Measurements from ENCODE around the gene LFNG.
"Not testable (repeated sequence)": the region's sequence is repeated elsewhere in the genome, so short reads cannot be mapped to it uniquely, and the experiment has no call there.

LFNG gene

DNA sequence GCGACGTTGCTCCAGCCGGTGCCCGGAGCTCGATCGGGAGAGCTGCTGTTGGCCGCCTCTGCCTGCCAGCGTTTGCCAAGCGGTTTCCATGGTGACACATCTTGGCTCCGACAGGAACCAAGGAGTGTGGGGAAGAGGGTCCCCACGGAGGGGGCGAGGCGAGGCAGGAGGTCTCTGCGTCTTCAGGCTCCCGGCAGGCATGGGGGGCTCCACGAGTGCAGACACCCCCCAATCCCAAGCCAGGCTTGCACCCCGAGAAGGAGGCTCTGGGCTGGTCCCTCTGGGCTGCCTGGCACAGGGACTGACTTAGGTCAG lies 12.2 kb downstream of the LFNG start:
- DNase-seq: not testable (repeated sequence)

DNA sequence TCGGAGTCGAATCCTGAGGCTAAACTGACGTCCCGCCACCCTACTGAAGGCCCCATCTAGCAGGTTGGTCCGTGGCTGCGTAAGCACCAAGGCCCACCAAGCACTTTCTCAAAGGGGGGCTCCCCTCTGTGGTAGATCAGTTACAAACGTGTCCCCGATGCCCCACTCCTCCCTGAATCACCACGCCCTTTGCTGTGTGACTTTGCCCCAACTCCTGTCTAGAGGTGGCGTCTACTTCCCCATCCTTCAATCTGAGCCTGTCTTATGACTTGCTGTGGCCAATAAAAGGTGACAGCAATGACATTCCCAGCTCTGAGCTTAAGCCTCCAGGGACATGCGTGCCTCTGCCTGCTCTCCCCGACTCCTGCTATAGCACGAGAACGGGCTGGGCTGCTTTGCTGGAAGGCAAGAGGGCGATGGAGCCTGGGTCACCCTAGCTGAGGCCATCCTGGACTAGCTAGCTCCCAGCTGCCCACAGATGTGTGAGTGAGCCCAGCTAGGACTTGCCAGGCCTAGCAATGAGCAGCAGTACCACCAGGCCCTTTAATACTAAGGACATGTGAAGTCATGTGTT lies 12.7 kb downstream of the LFNG start:
- not testable (repeated sequence) for DNase-seq

DNA sequence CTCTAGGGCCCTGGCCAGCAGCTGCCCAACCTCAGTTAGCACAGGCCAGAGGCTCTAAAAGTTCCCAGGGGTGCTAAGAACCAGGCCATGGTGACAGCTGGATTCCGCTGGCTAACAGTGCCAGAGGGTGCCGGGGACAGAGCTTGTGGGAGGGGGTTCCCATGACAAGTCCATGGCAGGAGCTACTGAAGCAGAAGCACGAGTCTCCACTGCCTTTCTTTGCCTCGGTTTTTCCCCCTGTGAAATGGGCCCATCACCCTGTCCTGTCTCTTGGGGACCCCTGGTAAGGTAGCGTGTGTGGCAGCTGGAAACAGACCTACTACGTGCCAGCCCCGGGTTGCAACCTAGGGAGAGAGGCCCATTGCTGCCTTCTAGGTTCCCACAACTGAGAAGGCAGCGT lies 13.2 kb downstream of the LFNG start:
- DNase-seq: not testable (repeated sequence)

DNA sequence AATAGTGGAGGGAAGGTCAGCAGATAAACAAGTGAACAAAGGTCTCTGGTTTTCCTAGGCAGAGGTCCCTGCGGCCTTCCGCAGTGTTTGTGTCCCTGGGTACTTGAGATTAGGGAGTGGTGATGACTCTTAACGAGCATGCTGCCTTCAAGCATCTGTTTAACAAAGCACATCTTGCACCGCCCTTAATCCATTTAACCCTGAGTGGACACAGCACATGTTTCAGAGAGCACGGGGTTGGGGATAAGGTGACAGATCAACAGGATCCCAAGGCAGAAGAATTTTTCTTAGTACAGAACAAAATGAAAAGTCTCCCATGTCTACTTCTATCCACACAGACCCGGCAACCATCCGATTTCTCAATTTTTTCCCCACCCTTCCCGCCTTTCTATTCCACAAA lies 14.0 kb downstream of the LFNG start:
- DNase-seq: not testable (repeated sequence)

DNA sequence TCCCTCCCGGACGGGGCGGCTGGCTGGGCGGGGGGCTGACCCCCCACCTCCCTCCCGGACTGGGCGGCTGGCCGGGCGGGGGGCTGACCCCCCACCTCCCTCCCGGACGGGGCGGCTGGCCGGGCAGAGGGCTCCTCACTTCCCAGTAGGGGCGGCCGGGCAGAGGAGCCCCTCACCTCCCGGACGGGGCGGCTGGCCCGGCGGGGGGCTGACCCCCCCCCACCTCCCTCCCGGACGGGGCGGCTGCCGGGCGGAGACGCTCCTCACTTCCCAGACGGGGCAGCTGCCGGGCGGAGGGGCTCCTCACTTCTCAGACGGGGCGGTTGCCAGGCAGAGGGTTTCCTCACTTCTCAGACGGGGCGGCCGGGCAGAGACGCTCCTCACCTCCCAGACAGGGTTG lies 14.6 kb downstream of the LFNG start:
- not testable (repeated sequence) for DNase-seq

DNA sequence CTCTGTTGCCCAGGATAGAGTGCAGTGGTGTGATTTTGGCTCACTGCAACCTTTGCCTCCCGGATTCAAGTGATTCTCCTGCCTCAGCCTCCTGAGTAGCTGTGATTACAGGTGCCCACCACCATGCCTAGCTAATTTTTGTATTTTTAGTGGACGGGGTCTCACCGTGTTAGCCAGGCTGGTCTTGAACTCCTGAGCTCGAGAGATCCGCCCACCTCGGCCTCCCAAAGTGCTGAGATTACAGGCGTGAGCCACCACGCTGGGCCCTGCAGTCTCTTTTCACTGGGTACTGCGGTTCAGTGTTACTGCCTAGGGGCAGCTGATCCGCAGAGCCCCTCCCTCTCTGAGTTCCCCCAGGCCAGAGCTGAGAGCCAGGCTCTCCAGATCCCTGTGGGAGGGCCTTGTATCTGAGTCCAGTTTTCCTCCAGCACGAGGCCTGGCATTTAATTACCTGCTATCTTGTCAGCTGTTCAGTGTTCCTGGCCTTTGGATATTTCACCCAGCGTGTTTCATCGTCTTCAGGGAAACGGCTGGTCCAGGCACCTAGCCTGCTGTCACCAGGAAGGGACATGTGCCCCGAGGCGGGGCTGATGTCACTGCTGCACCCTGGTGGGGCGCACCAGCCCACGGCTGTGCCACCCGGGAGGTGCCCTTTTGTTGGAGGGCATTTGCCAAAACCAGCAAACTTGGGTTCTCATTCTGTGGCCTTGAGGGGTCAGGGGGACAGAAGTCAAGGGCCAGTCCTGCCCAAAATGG lies 16.5 kb downstream of the LFNG start:
- not testable (repeated sequence) for DNase-seq

DNA sequence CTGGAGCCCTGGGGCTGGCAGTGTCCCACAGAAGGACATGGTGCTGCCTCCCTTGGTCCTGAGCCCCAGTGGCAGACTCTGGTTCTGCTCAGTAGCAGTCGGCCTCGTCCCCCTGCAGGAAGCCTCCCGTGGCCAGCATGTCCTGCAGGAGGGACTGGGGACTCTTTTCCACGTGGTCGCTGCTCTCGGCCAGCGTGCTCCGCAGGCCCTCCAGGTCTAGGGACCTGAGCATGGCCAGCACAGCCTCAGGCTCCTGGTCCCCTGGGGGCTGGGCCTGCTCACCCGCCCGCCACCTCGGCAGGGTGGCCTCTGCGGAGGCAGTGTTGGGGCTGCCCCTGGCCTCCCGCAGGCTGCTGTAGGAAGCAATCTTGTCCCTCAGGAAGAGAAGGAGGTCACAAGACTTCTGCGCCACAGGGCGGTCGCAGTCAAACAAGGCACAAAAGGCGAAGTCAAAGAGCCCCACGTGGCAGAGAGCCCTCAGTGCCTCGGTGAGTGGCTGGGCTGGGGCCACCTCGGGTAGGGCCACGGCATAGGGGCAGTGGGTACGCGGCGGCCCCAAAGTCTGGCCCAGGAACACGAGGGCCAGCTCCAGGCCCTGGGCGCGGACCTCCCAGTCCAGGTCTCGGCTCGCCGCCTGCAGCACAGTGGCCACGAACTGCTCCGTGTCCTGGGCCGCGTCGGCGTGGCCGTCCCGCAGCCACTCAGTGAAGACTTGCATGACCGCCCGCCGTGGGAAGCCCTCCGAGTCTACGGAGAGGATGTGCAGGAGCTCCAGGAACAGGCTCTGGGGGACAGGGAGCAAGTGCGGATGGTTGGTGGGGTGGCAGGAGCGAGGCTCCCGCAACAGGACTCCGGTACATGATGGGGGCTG lies 18.6 kb downstream of the LFNG start:
- DNase-seq: no peak

DNA sequence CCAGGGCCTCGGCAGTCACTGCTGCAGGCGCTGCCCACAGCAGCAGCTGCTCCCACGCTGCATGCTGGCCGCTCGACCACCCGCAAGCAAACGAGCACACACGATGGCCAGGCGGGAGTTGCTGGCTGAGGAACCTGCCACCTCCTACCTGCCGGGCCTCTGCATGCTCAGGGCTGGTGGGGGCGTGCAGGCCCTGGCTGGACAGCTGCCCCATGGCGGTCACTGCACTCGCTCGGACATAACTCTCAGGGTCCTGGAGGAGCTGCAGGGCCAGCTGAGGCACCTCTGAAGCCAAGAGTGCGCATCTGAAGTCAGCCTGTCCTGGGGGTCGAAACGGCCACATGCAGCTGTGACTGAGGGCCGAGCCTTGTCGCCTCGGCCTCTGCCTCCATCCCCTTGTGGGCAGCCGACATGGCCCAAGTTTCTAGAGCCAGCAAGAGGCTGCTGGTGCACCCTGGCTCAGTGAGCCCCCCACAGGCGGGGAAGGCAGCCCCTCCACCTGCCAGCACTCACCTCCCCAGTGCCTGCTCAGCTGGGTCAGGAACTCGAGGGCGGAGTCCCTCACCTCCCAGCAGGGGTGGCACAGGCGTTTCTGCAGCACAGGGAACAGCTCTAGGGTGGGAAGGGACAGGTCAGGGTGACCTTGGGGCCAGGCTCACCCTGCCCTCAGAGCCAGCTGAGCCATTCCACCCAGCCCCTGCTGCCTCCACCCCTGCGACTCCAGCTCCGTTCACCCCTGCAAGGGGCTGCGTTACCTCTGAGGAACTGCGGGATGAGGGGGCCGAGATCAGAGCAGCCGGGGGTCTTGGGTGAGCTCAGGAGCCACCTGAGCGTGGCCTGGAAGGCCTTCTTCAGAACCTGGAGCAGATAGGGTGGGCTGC lies 19.7 kb downstream of the LFNG start:
- no peak for DNase-seq

DNA sequence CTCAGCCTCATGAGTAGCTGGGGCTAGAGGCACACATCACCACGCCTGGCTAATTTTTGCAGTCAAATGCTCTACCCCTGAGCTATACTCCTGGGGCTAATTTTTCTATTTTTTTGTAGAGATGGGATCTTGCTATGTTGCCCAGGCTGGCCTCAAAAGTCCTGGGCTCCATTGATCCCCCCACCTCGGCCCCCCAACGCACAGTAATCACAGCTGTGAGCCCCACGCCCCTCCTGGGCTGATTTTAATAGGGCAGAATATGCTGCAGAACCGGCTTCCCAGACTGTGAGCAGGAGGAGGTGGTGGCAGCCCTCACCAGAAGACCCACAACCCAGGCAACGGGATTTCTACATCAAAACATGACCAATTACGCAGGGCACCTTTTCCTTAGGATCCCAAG lies 20.6 kb downstream of the LFNG start:
- no peak for DNase-seq

DNA sequence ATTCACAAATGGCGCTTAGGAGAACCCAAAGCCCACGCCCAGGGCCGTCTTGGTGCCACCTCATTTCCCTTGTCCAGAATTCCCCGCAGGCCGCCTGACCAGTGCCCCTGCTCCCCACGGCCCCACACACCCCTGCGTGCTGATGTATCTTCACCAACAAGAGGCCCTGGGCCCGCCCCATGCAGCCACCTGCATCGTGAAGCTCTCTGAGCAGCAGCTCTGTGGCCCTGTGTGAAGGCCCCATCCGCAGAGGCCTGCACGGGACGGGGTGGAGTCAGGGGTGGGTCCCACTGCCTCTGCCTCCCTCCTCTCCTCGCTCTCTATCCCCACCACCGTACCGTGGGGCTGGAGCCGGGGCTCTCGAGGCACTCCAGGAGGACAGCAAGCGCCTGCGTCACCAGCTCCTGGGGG lies 21.1 kb downstream of the LFNG start:
- no peak for DNase-seq

DNA sequence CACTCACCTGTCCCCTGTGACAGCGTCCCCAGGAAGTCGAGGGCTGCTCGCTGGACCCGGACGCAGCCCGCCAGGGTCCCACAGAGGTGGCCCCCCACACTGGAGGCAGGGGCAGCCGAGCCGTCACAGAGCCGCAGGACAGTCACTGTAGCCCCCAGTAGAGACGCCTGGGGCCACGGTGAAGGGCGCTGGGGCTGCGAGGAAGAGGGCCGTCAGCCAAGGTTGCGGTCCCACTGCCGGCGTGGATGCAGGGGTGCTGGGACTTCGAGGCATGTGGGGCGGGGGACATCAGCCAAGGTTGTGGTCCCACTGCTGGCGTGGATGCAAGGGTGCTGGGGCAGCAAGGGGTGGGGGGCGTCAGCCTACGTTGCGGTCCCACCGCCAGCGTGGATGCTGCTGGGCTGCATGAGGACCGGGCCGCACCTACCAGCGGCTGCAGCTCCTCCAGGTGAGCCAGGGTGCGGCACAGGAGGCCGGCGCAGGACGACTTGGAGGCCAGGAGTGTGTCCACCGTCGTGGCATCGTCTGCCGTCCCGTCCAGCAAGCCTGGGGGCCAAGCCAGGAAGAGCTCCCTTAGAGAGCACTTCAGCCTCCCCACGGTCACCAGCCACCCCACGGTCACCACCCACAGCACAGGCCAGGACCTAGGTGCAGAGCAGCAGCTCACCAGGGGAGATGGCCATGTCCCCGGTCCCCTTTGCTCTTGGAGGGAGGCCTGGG lies 21.9 kb downstream of the LFNG start:
- no peak for DNase-seq

DNA sequence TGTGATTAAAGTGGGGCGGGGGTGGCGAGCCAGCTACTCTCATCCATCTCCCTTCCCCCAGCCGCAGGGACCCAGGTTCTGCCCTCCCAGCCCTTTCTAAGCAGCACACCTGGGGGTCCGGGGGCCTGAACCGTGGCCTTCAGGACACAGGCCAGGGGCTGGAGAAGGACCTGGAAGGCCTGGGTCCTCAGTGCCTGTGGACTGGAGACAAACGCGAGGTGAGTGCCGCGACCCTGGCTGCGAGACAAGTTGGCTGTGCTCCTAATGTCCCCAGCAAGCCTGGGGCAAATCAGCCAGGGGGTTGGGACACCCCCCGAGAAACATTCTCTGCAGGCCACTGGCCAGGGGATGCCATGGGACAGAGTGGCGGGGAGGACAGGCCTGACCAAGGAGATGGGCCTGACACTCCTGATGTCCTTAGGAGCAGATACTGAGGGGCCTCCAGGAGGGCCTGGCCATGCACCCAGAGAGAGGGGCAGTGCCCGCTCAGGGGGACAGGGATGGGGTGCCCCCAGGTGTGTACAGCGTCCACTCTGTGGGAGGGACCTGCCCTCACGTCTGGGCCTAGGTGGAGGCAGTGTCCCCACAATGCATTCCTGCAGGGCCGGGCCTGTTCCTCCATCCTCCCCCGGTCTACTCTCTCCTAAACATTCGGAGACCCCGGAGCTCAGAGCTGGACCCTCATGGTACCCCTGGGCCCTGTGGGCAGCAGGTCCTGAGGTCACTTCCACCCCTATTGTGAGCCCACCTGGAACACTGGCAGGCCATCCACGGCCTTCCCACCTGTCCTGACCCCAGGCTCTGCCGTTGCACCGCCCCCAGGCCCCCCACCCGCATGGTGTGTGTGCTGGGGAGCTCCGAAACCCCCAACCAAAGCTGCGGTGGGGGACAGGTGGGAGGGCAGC lies 22.7 kb downstream of the LFNG start:
- DNase-seq: no peak

DNA sequence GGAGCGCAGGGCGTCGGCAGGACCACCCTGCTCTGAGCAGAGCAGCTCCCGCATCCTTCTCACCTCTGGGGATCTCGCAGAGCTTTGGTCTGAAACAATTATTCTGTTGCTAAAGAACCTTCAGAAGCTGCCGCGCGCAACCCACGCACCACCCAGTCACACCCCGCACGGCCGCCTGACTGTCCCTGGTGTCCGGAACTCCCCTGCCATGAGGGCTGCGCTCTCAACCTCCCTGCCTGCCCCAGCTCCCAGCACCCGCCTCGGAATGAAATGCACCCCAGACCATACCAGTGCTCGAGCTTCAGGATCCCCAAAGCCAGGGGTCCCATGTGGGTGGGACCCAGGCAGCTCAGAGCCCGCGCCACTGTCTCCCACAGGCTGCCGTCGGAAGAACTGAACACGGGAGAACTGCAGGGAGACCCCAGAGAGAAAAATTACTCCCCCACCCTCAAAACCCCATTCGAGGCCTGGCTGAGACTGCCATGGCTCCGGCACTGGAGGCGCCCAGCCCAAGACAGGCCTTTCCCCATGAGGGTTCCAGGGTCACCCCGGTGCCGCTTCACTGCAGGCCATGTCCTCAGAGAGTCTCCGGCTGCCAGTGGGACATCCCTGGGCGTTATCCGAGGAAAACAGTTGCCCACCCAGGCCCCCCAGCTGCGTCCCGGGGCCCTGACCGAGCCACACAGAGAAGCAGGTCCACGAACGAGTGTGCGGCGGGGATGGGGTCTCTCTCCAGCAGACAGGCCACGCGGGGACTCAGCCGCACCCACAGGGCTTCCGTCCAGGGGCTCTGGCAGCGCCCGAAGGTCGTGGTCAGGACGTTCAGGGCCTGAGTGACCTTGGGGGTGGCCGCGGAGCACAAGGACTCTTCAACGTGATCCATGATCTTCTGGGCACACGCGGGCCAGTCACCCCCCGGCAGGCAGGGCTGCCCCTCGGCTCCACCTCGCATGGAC lies 23.6 kb downstream of the LFNG start:
- no peak for DNase-seq

DNA sequence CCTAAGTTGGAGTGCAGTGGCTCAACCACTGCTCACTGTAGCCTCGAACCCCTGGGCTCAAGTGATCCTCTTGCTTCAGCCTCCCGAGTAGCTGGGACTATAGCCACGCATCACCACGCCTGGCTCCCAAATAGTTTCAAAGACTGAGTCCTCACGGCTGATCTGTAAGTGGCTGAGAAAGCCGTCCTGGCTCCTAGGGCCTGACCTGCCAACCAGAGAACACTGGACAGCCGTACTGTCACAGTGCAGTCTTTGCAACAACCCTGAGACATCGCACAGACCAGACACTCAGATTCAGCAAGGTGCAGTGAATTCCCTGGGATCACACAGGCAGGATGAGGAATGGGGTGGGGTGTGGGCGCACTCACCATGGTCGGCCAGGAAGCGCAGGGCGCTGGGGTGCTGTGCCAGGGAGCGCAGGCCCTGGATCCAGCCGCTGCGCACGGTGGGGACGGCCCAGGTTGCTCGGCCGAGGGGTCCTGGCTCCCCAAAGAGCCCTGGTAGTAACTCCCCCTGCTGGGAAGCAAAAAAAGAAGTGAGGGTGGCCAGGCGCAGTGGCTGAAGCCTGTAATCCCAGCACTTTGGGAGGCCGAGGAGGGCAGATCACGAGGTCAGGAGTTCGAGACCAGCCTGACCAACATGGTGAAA lies 25.1 kb downstream of the LFNG start:
- no peak for DNase-seq

DNA sequence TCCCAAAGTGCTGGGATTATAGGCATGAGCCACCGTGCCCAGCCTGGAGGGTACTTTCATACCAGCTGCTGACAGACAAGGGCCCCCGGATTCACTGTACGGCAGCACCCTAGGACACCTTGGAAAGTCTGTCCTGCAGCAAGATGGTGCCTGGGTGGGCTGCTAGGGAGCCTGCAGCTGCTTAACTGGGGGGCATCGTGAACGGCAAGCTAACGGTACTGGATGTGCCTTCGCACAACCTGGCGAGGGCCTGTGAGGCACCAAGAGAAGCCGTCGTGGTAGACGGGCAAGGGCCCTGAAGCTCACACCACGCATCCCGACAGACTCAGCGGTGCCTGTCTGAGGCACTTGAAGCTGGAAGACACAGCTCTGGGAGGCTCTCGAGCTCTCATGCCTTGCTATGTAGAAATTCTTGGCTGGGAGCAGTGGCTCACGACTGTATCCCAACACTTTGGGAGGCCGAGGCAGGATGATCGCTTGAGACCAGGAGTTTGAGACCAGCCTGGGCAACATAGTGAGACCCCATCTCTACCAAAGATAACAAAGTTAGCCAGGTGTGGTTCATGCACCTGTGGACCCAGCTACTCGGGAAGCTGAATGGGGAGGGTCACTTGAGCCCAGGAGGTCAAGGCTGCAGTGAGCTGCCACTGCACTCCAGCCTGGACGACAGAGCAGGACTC lies 26.3 kb downstream of the LFNG start:
- DNase-seq: no peak

DNA sequence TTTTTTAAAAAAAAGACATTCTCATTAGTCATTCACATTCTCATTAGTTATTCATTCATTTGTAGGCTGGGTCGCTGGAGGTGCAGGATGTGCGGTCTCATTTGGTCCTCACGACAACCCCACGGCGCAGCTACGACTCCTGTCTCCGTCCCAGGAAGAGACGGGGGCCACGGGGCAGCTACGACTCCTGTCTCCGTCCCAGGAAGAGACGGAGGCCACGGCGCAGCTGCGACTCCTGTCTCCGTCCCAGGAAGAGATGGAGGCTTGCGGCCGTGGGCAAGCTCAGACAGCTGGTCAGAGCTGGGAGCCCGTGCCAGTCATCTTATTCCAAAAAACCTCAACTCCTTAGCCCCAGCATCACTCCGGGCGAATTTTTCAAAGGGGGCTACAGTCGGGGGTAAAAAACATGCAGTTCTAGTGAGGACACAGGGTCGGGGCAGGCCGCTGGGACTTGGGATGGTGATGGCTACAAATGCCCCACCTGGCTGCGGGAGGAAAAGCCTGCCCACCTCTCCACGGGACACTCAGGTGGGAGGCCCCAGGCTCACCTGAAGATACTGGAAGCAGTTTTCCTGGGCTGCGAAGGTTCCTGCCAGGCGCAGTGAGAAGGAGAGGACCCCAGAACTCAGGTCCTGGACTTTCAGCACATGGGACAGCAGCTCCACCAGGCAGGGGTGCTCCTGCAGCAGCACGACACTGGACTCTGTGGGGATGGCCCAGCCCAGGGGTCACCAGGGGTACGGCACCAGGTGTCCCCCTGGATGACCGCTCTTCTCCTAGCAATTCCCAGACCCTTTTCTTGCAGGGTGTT lies 27.4 kb downstream of the LFNG start:
- DNase-seq: no peak

DNA sequence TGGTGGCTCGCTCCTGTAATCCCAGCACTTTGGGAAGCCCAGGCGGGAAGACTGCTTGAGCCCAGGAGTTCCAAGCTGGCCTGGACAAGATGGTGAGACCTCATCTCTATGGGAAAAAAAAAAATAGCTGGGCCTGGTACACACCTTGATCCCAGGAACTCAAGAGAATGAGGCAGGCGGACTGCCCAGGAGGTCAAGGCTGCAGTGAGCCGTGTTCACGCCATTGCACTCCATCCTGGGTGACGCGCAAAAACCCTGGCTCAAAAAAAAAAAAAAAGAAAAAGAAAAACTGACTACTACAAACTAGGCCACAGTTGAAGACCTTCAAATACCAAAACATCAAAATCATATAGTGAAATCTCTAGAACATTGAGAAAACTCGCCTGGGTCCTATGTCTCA lies 31.8 kb downstream of the LFNG start:
- no peak for DNase-seq

DNA sequence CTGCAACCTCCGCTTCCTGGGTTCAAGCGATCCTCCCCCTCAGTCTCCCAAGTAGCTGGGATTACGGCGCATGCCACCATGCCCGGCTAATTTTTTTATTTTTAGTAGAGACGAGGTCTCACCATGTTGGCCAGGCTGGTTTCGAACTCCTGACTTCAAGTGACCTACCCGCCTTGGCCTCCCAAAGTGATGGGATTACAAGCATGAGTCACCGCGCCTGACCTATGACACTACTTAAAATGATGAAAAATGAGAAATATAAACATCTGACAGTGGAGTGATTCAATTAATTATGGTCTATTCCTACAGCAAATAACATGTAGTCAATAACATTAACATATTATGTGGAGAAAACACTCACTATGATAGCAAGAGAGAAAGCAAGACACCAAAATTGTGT lies 33.5 kb downstream of the LFNG start:
- no peak for DNase-seq
